ENCODE data around the gene WDR55.
"Not testable (repeated sequence)": the region's sequence is repeated elsewhere in the genome, so short reads cannot be mapped to it uniquely, and the experiment has no call there.

Gene WDR55

GRCh38 chr5:140707812-140708211, 43.1 kb downstream of the WDR55 start:
- POLR2A ChIA-PET (ENCODE audit: low non-redundant PET) = no interaction called here
- CTCF ChIA-PET = interaction anchor here (0.6 kb wide), 1 partner anchor 457 kb away, joined by 4 read pairs; no protein-coding TSS in a partner anchor

DNA sequence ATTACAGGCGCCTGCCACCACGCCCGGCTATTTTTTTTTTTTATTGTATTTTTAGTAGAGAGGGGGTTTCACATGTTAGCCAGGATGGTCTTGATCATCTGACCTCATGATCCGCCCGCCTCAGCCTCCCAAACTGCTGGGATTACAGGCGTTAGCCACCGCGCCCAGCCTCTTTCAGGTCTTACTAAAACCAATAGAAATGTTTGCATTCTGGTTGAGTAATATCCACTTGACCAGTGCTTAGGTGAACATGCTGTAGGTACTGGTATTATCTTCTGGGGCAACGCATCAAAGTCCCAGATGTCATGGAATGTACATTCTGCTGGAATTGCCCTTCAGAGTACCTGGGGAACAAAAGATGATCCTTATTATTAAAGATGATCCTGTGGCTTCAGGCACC, 44.1 kb downstream of the WDR55 start:
- CTCF ChIA-PET = interaction anchor here (0.6 kb wide), 1 partner anchor 61 kb away, joined by 3 read pairs; the partner anchor contains the start of genes IK and NDUFA2
- POLR2A ChIA-PET (ENCODE audit: low non-redundant PET); DNase-seq (ENCODE audit: low spot score): not testable (repeated sequence)
- 0 out of 2 replicates have a peak overlapping the region, but pooled peaks have one; percentile 11 for H3K27ac ChIP-seq

More at GRCh38 chr5:140707812-140708211, 43.1 kb downstream of the WDR55 start:
- TF ChIP-seq, protein P1, sequence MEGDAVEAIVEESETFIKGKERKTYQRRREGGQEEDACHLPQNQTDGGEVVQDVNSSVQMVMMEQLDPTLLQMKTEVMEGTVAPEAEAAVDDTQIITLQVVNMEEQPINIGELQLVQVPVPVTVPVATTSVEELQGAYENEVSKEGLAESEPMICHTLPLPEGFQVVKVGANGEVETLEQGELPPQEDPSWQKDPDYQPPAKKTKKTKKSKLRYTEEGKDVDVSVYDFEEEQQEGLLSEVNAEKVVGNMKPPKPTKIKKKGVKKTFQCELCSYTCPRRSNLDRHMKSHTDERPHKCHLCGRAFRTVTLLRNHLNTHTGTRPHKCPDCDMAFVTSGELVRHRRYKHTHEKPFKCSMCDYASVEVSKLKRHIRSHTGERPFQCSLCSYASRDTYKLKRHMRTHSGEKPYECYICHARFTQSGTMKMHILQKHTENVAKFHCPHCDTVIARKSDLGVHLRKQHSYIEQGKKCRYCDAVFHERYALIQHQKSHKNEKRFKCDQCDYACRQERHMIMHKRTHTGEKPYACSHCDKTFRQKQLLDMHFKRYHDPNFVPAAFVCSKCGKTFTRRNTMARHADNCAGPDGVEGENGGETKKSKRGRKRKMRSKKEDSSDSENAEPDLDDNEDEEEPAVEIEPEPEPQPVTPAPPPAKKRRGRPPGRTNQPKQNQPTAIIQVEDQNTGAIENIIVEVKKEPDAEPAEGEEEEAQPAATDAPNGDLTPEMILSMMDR (conservative IDR thresholded peaks at IDR 0.05; ENCODE audit: low read depth) = no peak
- H3K27ac ChIP-seq = no peak overlapping the region
- DNase-seq (ENCODE audit: low spot score) = no peak

- peak; percentile 95 for DNase-seq (ENCODE audit: low spot score)
- POLR2A ChIA-PET (ENCODE audit: low non-redundant PET) = no interaction called here
- TF ChIP-seq, protein P1 (conservative IDR thresholded peaks at IDR 0.05; ENCODE audit: low read depth) = no peak
- CTCF ChIA-PET = interaction anchor here (0.6 to 1.0 kb wide), 4 partner anchors 15 to 206 kb away, joined by 3 to 4 read pairs (median 4); no protein-coding TSS in a partner anchor
- H3K27ac ChIP-seq = peak overlapping the region; percentile 88
Observed at GRCh38 chr5:140710899-140711552, 46.3 kb downstream of the WDR55 start.

DNA sequence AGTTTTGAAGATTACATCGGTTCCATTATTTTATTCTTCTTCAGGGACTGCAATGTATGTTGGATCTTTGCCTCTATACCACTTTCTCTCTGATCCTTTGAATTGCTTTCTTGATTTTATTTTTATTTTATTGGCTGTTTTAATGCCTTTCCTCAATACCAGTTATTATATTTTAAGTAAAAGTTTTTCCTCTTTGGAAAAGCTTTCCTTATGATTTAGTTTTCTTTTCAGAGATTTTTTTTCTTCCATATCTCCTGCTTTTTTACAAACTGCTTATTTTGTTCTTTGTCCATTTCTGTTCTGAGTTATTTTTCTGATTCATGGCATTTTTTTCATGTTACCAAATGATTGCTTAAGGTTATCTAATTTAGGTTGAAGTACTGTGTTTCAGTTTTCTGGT, 47.1 kb downstream of the WDR55 start:
- DNase-seq (ENCODE audit: low spot score) = no peak
- no peak overlapping the region for H3K27ac ChIP-seq
- POLR2A ChIA-PET (ENCODE audit: low non-redundant PET) = interaction anchor here (0.6 kb wide), 1 partner anchor 550 kb away, joined by 3 read pairs; no protein-coding TSS in a partner anchor
- CTCF ChIA-PET = no interaction called here
- TF ChIP-seq, protein P1 (conservative IDR thresholded peaks at IDR 0.05; ENCODE audit: low read depth) = no peak

DNA sequence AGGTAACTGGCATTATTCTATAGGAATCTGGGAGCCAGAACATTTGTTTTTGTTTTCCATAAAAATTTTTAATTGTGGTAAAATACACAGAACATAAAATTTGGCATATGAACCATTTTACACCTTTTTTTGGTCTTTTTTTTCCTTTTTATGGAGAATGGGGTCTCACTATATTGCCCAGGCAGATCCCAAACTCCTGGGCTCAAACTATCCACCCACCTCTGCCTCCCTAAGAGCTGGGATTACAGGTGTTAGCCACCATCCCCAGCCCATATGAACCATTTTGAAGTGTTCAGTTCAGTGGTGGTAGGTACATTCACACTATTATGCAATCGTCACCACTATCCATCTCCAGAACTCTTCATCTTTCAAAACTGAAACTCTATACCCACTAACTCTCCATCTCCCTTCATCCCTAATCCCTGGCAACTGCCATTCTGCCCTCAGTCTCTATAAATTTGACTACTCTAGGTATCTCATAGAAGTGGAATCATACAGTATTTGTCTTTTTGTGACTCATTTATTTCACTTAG, 48.9 kb downstream of the WDR55 start:
- TF ChIP-seq, protein P1 (conservative IDR thresholded peaks at IDR 0.05; ENCODE audit: low read depth) = no peak
- POLR2A ChIA-PET (ENCODE audit: low non-redundant PET) = no interaction called here

GRCh38 chr5:140716238-140716637, 51.5 kb downstream of the WDR55 start:
- DNase-seq (ENCODE audit: low spot score); H3K27ac ChIP-seq; POLR2A ChIA-PET (ENCODE audit: low non-redundant PET); CTCF ChIA-PET: not testable (repeated sequence)

More for the DNA sequence above, 48.9 kb downstream of the WDR55 start:
- no peak for DNase-seq (ENCODE audit: low spot score)
- H3K27ac ChIP-seq = no peak overlapping the region
- CTCF ChIA-PET = no interaction called here

- CTCF ChIA-PET = interaction anchor here (0.5 to 0.7 kb wide), 3 partner anchors 310 to 1374 kb away, joined by 3 to 6 read pairs (median 6); no protein-coding TSS in a partner anchor
- peak overlapping the region; percentile 72 for H3K27ac ChIP-seq
- TF ChIP-seq, protein P1 (conservative IDR thresholded peaks at IDR 0.05; ENCODE audit: low read depth) = no peak
- DNase-seq (ENCODE audit: low spot score) = no peak
- POLR2A ChIA-PET (ENCODE audit: low non-redundant PET) = no interaction called here
Observed at GRCh38 chr5:140718266-140718592, 53.5 kb downstream of the WDR55 start.

DNA sequence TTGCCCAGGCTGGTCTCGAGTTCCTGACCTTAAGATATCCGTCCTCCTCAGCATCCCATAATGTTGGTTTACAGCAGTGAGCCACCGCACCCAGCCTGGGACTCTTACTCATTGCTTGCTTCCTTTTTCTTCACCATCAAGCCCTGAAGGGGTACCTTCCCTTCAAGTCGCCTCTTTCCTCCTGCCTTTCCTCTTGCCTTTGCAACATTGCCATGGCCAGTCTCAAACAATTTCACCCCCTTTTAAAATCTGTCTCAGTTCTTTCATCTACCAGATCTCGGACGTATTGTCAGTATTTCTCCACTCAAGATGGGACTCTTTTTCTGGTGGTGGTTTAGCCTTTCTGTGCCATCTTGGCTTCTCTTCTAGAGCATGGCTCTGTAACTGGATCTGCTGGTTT, 56.0 kb downstream of the WDR55 start:
- H3K27ac ChIP-seq; POLR2A ChIA-PET (ENCODE audit: low non-redundant PET); DNase-seq (ENCODE audit: low spot score): not testable (repeated sequence)
- CTCF ChIA-PET = interaction anchor here (0.6 to 1.2 kb wide), 7 partner anchors 26 to 422 kb away, joined by 3 to 9 read pairs (median 5); partner anchors contain the start of gene EIF4EBP3

- DNase-seq (ENCODE audit: low spot score); H3K27ac ChIP-seq; POLR2A ChIA-PET (ENCODE audit: low non-redundant PET): not testable (repeated sequence)
- CTCF ChIA-PET = interaction anchor here (0.6 to 1.2 kb wide), 5 partner anchors 19 to 1147 kb away, joined by 3 to 8 read pairs (median 4); partner anchors contain the start of gene EIF4EBP3
Observed at GRCh38 chr5:140721395-140721794, 56.7 kb downstream of the WDR55 start.

All from RWPE1 (cell line).